Renal cortex interstitium (tissue), 15 donors: ENCODE data around the gene TMEM176B. TPM values are rescaled to one million over a fixed set of nuclear protein-coding genes. Genes with fewer than 3 reads are reported as not detected.

Experiments
- DNase-seq, 11 donors: peaks; one replicate each; pipeline ENCODE4 v3.0.0-alpha.2; 2013; ENCODE audit warnings: low read depth in 9 of 11, low spot score in 4 of 11; ENCODE audit errors: extremely low read depth in 1 of 11
- long read RNA-seq, 16 experiments: transcript quantifications; one replicate each; lab custom pipeline, GENCODE V29; 2026
- polyA plus RNA-seq, 3 donors: library from polyadenylated mRNA; unstranded; fragments of 120-200 nt; gene quantifications; one replicate each; pipeline ENCODE4 v1.2.1, GENCODE V29; 2013; ENCODE audit not compliant: insufficient read length in 3 of 3

TMEM176B gene
- polyA plus RNA-seq = 10 to 100 TPM; 76.2 to 83.6 (median 79.8) TPM
- long read RNA-seq, donor 1, transcript TMEM176B-201 (7 exons, 1,129 nt) = major isoform, 19 of 262 reads
- long read RNA-seq, donor 1, transcript TMEM176B-202 (6 exons, 1,206 nt) = minor isoform, 7 of 262 reads
- long read RNA-seq, donor 1, partial matches to known transcripts = 198 of 262 reads
- long read RNA-seq, donor 1, other reads (novel, unspliced or antisense) = 38 of 262 reads
- long read RNA-seq, donor 2, transcript TMEM176B-201 (7 exons, 1,129 nt) = major isoform, 19 of 198 reads
- long read RNA-seq, donor 2, partial matches to known transcripts = 172 of 198 reads
- long read RNA-seq, donor 2, other reads (novel, unspliced or antisense) = 5 of 198 reads
- long read RNA-seq, donor 3, transcript TMEM176B-202 (6 exons, 1,206 nt) = minor isoform, 12 of 501 reads
- long read RNA-seq, donor 3, transcript TMEM176B-201 (7 exons, 1,129 nt) = major isoform, 58 of 501 reads
- long read RNA-seq, donor 3, partial matches to known transcripts = 420 of 501 reads
- long read RNA-seq, donor 3, other reads (novel, unspliced or antisense) = 6 of 501 reads
- long read RNA-seq, donor 4, transcript TMEM176B-201 (7 exons, 1,129 nt) = major isoform, 23 of 225 reads
- long read RNA-seq, donor 4, transcript TMEM176B-202 (6 exons, 1,206 nt) = minor isoform, 6 of 225 reads
- long read RNA-seq, donor 4, partial matches to known transcripts = 195 of 225 reads
- long read RNA-seq, donor 4, other reads (novel, unspliced or antisense) = 0 of 225 reads
- long read RNA-seq, donor 5 = 0 reads
- long read RNA-seq, donor 6, transcript TMEM176B-201 (7 exons, 1,129 nt) = major isoform, 34 of 353 reads
- long read RNA-seq, donor 6, partial matches to known transcripts = 307 of 353 reads
- long read RNA-seq, donor 6, other reads (novel, unspliced or antisense) = 7 of 353 reads
- long read RNA-seq, donor 7, transcript TMEM176B-201 (7 exons, 1,129 nt) = major isoform, 33 of 274 reads
- long read RNA-seq, donor 7, transcript TMEM176B-202 (6 exons, 1,206 nt) = minor isoform, 6 of 274 reads
- long read RNA-seq, donor 7, partial matches to known transcripts = 232 of 274 reads
- long read RNA-seq, donor 7, other reads (novel, unspliced or antisense) = 0 of 274 reads
- long read RNA-seq, donor 8 = 0 reads
- long read RNA-seq, donor 9, transcript TMEM176B-202 (6 exons, 1,206 nt) = minor isoform, 5 of 210 reads
- long read RNA-seq, donor 9, transcript TMEM176B-201 (7 exons, 1,129 nt) = major isoform, 27 of 210 reads
- long read RNA-seq, donor 9, partial matches to known transcripts = 175 of 210 reads
- long read RNA-seq, donor 9, other reads (novel, unspliced or antisense) = 0 of 210 reads
- long read RNA-seq, donor 10, transcript TMEM176B-202 (6 exons, 1,206 nt) = minor isoform, 6 of 406 reads
- long read RNA-seq, donor 10, transcript TMEM176B-201 (7 exons, 1,129 nt) = major isoform, 54 of 406 reads
- long read RNA-seq, donor 10, partial matches to known transcripts = 304 of 406 reads
- long read RNA-seq, donor 10, other reads (novel, unspliced or antisense) = 40 of 406 reads
- long read RNA-seq, donor 11, transcript TMEM176B-201 (7 exons, 1,129 nt) = major isoform, 28 of 280 reads
- long read RNA-seq, donor 11, transcript TMEM176B-202 (6 exons, 1,206 nt) = minor isoform, 7 of 280 reads
- long read RNA-seq, donor 11, partial matches to known transcripts = 228 of 280 reads
- long read RNA-seq, donor 11, other reads (novel, unspliced or antisense) = 16 of 280 reads
- long read RNA-seq, donor 12, transcript TMEM176B-201 (7 exons, 1,129 nt) = major isoform, 14 of 166 reads
- long read RNA-seq, donor 12, partial matches to known transcripts = 149 of 166 reads
- long read RNA-seq, donor 12, other reads (novel, unspliced or antisense) = 0 of 166 reads
- long read RNA-seq, donor 13 = 0 reads
- long read RNA-seq, donor 14, transcript TMEM176B-202 (6 exons, 1,206 nt) = minor isoform, 8 of 259 reads
- long read RNA-seq, donor 14, transcript TMEM176B-201 (7 exons, 1,129 nt) = major isoform, 26 of 259 reads
- long read RNA-seq, donor 14, partial matches to known transcripts = 215 of 259 reads
- long read RNA-seq, donor 14, other reads (novel, unspliced or antisense) = 10 of 259 reads
- long read RNA-seq, donor 15, transcript TMEM176B-202 (6 exons, 1,206 nt) = minor isoform, 7 of 119 reads
- long read RNA-seq, donor 15, transcript TMEM176B-201 (7 exons, 1,129 nt) = major isoform, 18 of 119 reads
- long read RNA-seq, donor 15, partial matches to known transcripts = 93 of 119 reads
- long read RNA-seq, donor 15, other reads (novel, unspliced or antisense) = 0 of 119 reads
- long read RNA-seq, donor 16, transcript TMEM176B-201 (7 exons, 1,129 nt) = major isoform, 100 of 863 reads
- long read RNA-seq, donor 16, transcript TMEM176B-202 (6 exons, 1,206 nt) = minor isoform, 21 of 863 reads
- long read RNA-seq, donor 16, partial matches to known transcripts = 714 of 863 reads
- long read RNA-seq, donor 16, other reads (novel, unspliced or antisense) = 25 of 863 reads

GRCh38 chr7:150799741-150800580, at the start of gene TMEM176B:
Gene TMEM176B, minus strand, starts transcription at chr7:150800364. Its CDS starts 3,795 bp downstream, at chr7:150796569.
- no peak for DNase-seq

GRCh38 chr7:150849204-150849775, 49.1 kb upstream of the TMEM176B start:
- no peak for DNase-seq

- no peak for DNase-seq
Observed at GRCh38 chr7:150848561-150849115, 48.5 kb upstream of the TMEM176B start.

GRCh38 chr7:150848111-150848510, 47.9 kb upstream of the TMEM176B start:
- DNase-seq = no peak

- no peak for DNase-seq
Observed at GRCh38 chr7:150847536-150847935, 47.4 kb upstream of the TMEM176B start.

GRCh38 chr7:150846291-150847115, 46.3 kb upstream of the TMEM176B start:
- no peak for DNase-seq

- no peak for DNase-seq
Observed at GRCh38 chr7:150845421-150845861, 45.3 kb upstream of the TMEM176B start.

GRCh38 chr7:150842716-150843115, 42.6 kb upstream of the TMEM176B start:
- no peak for DNase-seq

- no peak for DNase-seq
Observed at GRCh38 chr7:150842018-150842417, 41.9 kb upstream of the TMEM176B start.

GRCh38 chr7:150838965-150839650, 38.9 kb upstream of the TMEM176B start:
- DNase-seq = no peak

- DNase-seq = no peak
Observed at GRCh38 chr7:150835702-150836280, 35.6 kb upstream of the TMEM176B start.

- no peak for DNase-seq
Observed at GRCh38 chr7:150835019-150835418, 34.9 kb upstream of the TMEM176B start.

GRCh38 chr7:150831851-150832250, 31.7 kb upstream of the TMEM176B start:
- no peak for DNase-seq
